Activated naive CD4-positive, alpha-beta T cell treated with anti-CD3 and anti-CD28 coated beads for 36 hours (primary cell): Measurements from ENCODE around the gene REN. TPM values are rescaled to one million over a fixed set of nuclear protein-coding genes. Genes with fewer than 3 reads are reported as not detected.

ENCODE experiments used
- CTCF ChIA-PET: fragments of 350-600 bp; sonication (Branson Sonifier 250); formaldehyde crosslinking; loops from one replicate; lab custom pipeline; 2021; ENCODE audit warnings: antibody characterized with exemption; lab: Charles Lee
- DNase-seq: peaks from one replicate; pipeline ENCODE4 v3.0.0-alpha.2; 2020
- H3K27ac Mint-ChIP-seq: one replicate; pipeline ENCODE4 v1.8.0; 2021; ENCODE audit warnings: mild to moderate bottlenecking, mixed read lengths
- H3K27me3 Mint-ChIP-seq: one replicate; pipeline ENCODE4 v1.8.0; 2021; ENCODE audit warnings: low read depth, mixed read lengths
- H3K36me3 Mint-ChIP-seq: one replicate; pipeline ENCODE4 v1.8.0; 2021; ENCODE audit warnings: low read depth, mixed read lengths
- H3K4me1 Mint-ChIP-seq: one replicate; pipeline ENCODE4 v1.8.0; 2021; ENCODE audit warnings: low read depth, mixed read lengths
- H3K4me3 Mint-ChIP-seq: one replicate; pipeline ENCODE4 v1.8.0; 2021; ENCODE audit warnings: mild to moderate bottlenecking, moderate library complexity, mixed read lengths
- H3K9me3 Mint-ChIP-seq: one replicate; pipeline ENCODE4 v1.8.0; 2021; ENCODE audit warnings: mixed read lengths
- intact Hi-C: fragments of 100-400 bp; cut with micrococcal nuclease; formaldehyde crosslinking; loops from one replicate; pipeline ENCODE4 v1.15.1; 2023
- total RNA-seq, 2 experiments: library from RNA; stranded (reverse); gene quantifications; one replicate each; pipeline ENCODE4 v1.2.3, GENCODE V29; 2021

The REN gene
- total RNA-seq, 2 experiments from 2014 or later: not detected

DNA sequence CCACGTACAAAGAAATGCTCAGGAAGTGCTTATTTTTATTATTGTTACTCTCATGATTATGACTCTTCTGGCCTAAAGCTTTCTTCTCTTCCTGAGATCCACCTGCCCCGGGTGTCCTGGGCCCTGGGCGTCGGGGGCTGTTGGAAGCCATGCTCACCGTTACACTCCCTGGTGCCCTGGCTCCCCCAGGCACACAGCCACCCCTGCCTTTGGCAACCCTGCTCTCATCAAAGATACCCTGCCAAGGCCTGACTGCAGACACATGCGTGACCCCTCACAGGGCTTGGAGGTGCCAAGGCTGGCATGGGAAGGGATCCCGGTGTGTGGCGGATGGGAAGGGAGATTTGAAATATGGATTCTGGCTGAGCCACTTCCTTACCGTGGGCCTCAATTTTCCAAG, 33.4 kb upstream of the REN start:
- Mint-ChIP-seq H3K4me3 (no peak overlapping the region), H3K27ac (no peak overlapping the region), H3K27me3 (peaks cover 6% of the 10 kb centered on the region), H3K9me3 (no peaks in the 10 kb centered on the region), H3K4me1 (peaks cover 1% of the 10 kb centered on the region), H3K36me3 (no peaks in the 10 kb centered on the region)
- CTCF ChIA-PET: no interaction called here
- intact Hi-C loops: no loop called here
- no peak for DNase-seq

DNA sequence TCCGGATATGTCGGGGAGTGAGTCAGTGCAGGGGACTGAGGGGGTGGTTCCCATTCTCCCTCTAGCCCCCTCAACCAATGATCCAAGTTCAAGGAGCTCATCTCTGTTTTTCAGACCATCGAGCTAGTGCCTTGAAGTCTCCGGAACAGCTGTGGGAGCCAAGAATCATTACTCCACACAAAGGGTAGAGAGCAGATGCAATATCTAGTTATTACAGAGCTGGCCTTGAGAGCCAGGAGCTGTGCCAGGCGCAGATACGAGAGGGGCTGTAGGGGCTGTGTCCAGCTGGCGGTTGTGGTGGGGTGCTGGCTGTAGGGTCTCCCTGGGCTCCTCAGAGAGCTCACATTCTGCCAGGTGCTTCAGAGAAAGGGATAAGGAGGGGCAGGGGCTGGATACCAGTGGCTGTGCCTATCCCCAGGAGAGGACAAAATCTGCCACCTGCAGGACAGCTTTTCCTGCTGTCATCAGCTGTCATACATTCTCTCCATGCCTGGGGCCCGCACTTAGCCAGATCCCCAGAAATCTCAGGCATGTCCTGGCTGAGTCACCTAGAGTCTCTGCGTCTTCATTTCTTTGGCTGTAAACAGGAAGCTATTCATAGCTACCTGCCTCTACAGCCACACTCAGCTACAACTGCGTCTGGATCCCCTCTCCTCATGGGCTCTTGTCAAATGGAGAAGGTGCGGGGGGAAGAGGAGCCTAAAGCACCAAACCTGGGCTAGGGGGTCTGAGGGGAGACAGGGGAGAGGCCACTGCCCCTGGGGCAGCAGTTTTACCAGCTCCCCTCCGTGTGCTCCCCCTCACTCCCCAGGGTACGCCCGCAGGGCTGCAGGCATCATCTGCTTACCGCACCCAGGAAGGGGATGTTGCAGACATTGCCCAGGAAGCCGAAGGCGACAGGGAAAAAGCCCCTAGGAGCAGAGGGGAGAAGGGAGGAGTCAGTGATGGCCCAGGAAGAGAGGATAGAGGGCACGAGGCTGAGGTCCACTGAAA, 32.5 kb upstream of the REN start:
- H3K9me3 Mint-ChIP-seq: no peaks in the 10 kb centered on the region
- peaks cover 3% of the 10 kb centered on the region for H3K4me1 Mint-ChIP-seq
- no peaks in the 10 kb centered on the region for H3K36me3 Mint-ChIP-seq
- DNase-seq: peak; percentile 19
- no peak overlapping the region for H3K27ac Mint-ChIP-seq
- peaks cover 6% of the 10 kb centered on the region for H3K27me3 Mint-ChIP-seq
- H3K4me3 Mint-ChIP-seq: no peak overlapping the region
- intact Hi-C loops: no loop called here
- CTCF ChIA-PET: interaction anchor here (1.0 to 1.5 kb wide), 3 partner anchors 8 to 36 kb away, joined by 3 to 13 read pairs (median 4); no protein-coding TSS in a partner anchor

GRCh38 chr1:204197068-204197467, 30.9 kb upstream of the REN start:
- peaks cover 3% of the 10 kb centered on the region for H3K4me1 Mint-ChIP-seq
- no peak overlapping the region for H3K4me3 Mint-ChIP-seq
- CTCF ChIA-PET: no interaction called here
- H3K9me3 Mint-ChIP-seq: no peaks in the 10 kb centered on the region
- H3K36me3 Mint-ChIP-seq: no peaks in the 10 kb centered on the region
- DNase-seq: no peak
- peaks cover 10% of the 10 kb centered on the region for H3K27me3 Mint-ChIP-seq
- no peak overlapping the region for H3K27ac Mint-ChIP-seq
- intact Hi-C loops: no loop called here

- CTCF ChIA-PET: interaction anchor here (0.6 kb wide), 1 partner anchor 167 kb away, joined by 3 read pairs; no protein-coding TSS in a partner anchor
- no peak within 1 kb of the TSS for H3K27ac Mint-ChIP-seq
- intact Hi-C loops: no loop called here
- no peaks in the 10 kb centered on the region for H3K36me3 Mint-ChIP-seq
- no peak within 1 kb of the TSS for H3K4me3 Mint-ChIP-seq
- peaks cover 3% of the 10 kb centered on the region for H3K4me1 Mint-ChIP-seq
- no peak for DNase-seq
- H3K9me3 Mint-ChIP-seq: no peaks in the 10 kb centered on the region
- peaks cover 13% of the 10 kb centered on the region for H3K27me3 Mint-ChIP-seq
These were observed 30.1 kb upstream of the REN start, which contains the start of gene KISS1 for GRCh38 chr1:204196068-204196795. KISS1 (minus strand) TSS chr1:204196491; CDS start chr1:204192876, 3,615 bp downstream.

DNA sequence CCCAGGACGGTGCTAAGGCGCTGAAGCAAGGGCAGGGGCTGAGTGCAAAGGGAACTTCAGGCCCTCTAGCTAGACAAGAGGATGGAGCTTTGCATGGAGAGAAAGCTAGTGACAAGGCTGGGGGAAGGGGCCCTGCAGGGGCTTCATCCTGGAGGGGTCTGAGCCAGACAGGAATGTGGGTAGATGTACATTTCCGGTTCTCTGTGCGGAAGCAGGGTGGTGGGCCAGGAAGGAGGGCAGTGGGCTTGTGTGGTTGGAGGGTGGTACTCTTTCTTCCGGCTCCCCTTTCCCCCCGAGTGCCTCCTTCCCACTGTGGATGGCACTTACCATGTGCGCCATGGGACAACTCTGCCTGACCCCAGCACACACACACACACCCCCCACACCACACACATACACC, 28.6 kb upstream of the REN start:
- no peaks in the 10 kb centered on the region for H3K9me3 Mint-ChIP-seq
- H3K4me3 Mint-ChIP-seq: no peak overlapping the region
- CTCF ChIA-PET: interaction anchor here (1.0 to 1.1 kb wide), 2 partner anchors 12 to 66 kb away, joined by 3 to 5 read pairs; no protein-coding TSS in a partner anchor

DNA sequence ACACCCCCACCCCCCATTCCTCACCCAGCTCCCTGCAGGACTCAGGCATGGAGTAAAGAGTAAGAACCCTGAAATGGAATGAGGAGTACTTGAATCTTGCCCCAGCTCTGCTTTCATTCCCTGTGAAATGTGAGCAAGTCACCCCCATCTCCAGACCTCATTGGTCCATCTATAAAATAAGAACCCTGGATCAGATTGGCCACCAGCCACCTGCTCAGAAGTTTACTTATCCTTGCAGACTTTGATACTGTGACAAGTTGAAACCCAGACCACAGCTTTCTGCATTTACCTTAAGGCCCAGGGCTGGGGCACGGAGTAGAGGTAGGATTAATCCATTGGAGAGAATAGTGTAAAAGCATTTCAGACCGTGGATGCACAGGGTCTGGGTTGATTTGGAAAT, 27.9 kb upstream of the REN start:
- Mint-ChIP-seq H3K36me3 (no peaks in the 10 kb centered on the region), H3K27me3 (peaks cover 25% of the 10 kb centered on the region), H3K9me3 (no peaks in the 10 kb centered on the region), H3K27ac (no peak overlapping the region), H3K4me1 (peaks cover 16% of the 10 kb centered on the region), H3K4me3 (no peak overlapping the region)
- CTCF ChIA-PET: interaction anchor here (1.0 to 6.0 kb wide), 3 partner anchors 13 to 65 kb away, joined by 3 to 38 read pairs (median 5); no protein-coding TSS in a partner anchor
- no peak for DNase-seq
- intact Hi-C loops: no loop called here

More for the DNA sequence above, 28.6 kb upstream of the REN start:
- Mint-ChIP-seq H3K27me3 (peaks cover 20% of the 10 kb centered on the region), H3K4me1 (peaks cover 9% of the 10 kb centered on the region), H3K36me3 (no peaks in the 10 kb centered on the region), H3K27ac (no peak overlapping the region)
- intact Hi-C loops: no loop called here
- DNase-seq: no peak

DNA sequence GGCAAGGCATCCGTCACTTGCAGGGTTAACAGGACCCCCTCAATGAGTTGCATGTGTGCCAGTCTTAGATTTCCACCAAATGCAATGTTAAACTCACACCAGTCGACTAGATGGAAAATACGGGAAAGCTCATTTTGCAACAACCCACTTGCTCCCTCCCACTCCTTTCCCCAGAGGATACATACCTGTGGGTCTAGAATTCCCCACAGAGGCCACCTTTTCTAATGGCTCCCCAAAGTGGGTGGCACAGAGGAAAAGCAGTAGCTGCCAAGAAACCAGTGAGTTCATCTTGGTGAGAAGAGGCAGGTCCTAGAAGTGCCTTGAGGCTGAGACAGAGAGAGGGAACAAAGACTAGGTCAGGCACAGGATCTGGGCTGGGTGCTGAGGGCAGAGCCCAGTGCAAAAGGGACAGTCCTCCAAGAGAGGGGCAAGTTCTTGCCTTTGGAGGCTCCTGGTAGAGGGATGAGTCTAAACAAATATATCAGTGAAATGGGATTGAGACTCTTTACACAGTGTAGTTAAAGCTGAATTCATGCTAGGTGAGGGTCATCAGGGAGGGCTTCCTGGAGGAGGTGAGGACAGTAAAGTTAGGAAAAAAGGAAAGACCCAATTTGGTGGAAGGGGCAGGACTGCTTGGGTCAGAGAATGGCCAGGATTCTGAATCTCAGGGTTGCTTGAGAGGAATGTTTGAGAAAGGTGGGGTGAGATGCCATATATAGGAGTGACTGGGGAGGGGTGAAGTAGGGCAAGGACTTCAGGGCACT, 26.6 kb upstream of the REN start:
- Mint-ChIP-seq H3K4me3 (no peak overlapping the region), H3K36me3 (no peaks in the 10 kb centered on the region), H3K9me3 (no peaks in the 10 kb centered on the region), H3K27me3 (peaks cover 28% of the 10 kb centered on the region), H3K27ac (no peak overlapping the region), H3K4me1 (peaks cover 22% of the 10 kb centered on the region)
- DNase-seq: no peak
- CTCF ChIA-PET: interaction anchor here (1.0 to 6.0 kb wide), 3 partner anchors 14 to 614 kb away, joined by 3 to 38 read pairs (median 14); no protein-coding TSS in a partner anchor
- intact Hi-C loops: no loop called here

DNA sequence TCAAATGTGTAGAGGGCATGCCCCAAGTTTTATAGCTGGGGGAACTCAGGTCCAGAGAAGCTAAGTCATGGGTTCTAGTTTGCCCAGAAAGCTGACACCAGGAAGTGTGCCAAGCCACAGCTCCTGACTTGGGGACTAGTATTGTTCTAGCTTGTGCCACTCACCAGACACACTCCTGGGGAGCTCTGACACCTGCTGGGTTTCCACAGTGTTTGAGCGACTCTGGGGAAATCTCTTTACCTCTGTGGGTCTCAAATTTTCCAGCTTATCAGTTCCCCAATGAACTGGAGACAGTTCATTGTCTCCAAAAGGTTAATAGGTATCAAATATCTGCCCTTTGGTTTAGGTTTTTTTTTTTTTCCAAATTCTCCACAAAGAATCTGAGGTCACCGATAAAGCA, 25.9 kb upstream of the REN start:
- Mint-ChIP-seq H3K27me3 (peaks cover 34% of the 10 kb centered on the region), H3K9me3 (no peaks in the 10 kb centered on the region), H3K4me3 (no peak overlapping the region), H3K4me1 (peaks cover 22% of the 10 kb centered on the region), H3K36me3 (no peaks in the 10 kb centered on the region), H3K27ac (no peak overlapping the region)
- CTCF ChIA-PET: interaction anchor here (0.7 to 6.0 kb wide), 4 partner anchors 15 to 615 kb away, joined by 3 to 38 read pairs (median 8); no protein-coding TSS in a partner anchor
- DNase-seq: no peak
- intact Hi-C loops: no loop called here

DNA sequence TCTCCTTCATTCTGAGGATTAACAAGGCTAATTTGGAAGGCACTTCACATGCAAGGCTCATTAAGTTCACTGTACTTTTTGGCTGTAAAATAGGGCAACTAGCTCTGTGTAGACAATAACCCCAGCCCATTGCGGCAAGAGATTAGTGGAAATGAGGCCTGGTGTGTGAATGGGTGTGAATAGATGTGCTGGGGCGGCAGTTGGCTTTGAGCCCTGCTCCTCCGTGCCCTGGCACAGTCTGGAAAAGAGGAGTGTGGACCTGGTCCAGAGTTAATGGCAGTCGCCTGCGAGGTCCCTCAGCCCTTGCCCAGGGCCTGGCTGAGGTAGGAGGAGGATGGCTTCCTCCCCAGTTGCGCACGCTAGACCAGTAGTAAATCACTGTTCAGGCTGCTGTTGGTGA, 25.3 kb upstream of the REN start:
- Mint-ChIP-seq H3K27me3 (peaks cover 38% of the 10 kb centered on the region), H3K4me1 (peaks cover 22% of the 10 kb centered on the region), H3K4me3 (no peak overlapping the region), H3K27ac (no peak overlapping the region), H3K36me3 (no peaks in the 10 kb centered on the region), H3K9me3 (no peaks in the 10 kb centered on the region)
- intact Hi-C loops: no loop called here
- CTCF ChIA-PET: interaction anchor here (0.5 to 6.0 kb wide), 4 partner anchors 15 to 172 kb away, joined by 3 to 38 read pairs (median 12); no protein-coding TSS in a partner anchor
- no peak for DNase-seq

DNA sequence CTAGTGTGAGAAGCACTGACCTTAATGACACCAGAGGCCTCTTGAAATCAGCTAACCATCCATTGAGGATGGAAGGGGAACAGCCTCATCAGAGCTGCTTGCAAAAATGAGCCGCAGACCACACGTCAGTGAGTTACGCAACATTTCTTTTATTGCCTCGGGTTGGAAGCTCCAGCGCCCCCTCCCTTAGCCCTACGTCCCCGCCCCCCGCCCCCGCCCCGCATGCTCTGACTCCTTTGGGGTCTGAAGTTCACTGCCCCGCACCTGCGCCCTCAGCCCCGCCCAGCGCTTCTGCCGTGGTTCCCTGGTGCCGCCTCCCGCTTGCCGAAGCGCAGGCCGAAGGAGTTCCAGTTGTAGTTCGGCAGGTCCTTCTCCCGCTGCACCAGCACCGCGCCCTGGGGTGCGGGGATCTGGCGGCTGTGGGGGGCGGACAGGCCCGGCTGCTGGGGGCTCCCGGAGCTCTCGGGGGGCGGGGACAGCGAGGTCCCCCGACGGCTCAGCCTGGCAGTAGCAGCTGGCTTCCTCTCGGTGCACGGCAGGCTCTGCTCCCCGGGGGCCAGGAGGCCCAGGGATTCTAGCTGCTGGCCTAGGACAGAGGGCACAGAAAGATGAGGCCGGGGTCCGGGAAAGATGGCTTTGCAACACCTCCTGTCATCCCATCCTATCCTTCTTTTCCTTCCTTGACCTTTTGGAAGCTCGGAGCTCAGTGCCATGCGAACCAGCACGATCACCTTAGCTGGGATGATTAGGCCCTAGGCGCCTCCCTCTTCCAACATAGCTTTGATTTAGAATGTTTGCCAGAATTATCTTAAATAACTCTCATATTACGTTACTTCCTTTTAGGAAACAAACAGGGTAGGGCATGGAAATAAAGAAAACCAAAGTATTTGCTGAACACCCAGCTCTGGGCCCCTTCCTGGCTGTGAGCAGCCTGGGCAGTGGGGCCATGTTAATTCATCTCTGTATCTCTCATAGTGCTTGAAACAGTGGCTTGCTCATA, 24.4 kb upstream of the REN start:
- no peaks in the 10 kb centered on the region for H3K36me3 Mint-ChIP-seq
- H3K27ac Mint-ChIP-seq: no peak overlapping the region
- CTCF ChIA-PET: interaction anchor here (0.5 to 6.0 kb wide), 4 partner anchors 16 to 173 kb away, joined by 3 to 38 read pairs (median 12); no protein-coding TSS in a partner anchor
- H3K4me3 Mint-ChIP-seq: peak overlapping the region; percentile 0
- H3K4me1 Mint-ChIP-seq: peaks cover 22% of the 10 kb centered on the region
- intact Hi-C loops: no loop called here
- H3K9me3 Mint-ChIP-seq: no peaks in the 10 kb centered on the region
- DNase-seq: peak; percentile 52
- H3K27me3 Mint-ChIP-seq: peaks cover 38% of the 10 kb centered on the region
